WTC11 (cell line): ENCODE measurements around the gene CABP2. TPM values are rescaled to one million over a fixed set of nuclear protein-coding genes. Genes with fewer than 3 reads are reported as not detected.

ENCODE experiments used
- AFF4 ChIP-seq: sonication (generic); formaldehyde crosslinking; IDR thresholded peaks from 2 replicates; pipeline ENCODE4 v1.8.1; 2023; ENCODE audit warnings: mild to moderate bottlenecking, missing genetic modification reagents, borderline replicate concordance
- ATF2 ChIP-seq: sonication (generic); formaldehyde crosslinking; IDR thresholded peaks from 2 replicates; pipeline ENCODE4 v1.8.1; 2022; ENCODE audit warnings: low read depth, missing genetic modification reagents, borderline replicate concordance
- CREB1 ChIP-seq: sonication (generic); formaldehyde crosslinking; IDR thresholded peaks from 2 replicates; pipeline ENCODE4 v1.8.0; 2023; ENCODE audit warnings: mild to moderate bottlenecking, missing genetic modification reagents
- CREM ChIP-seq: sonication (generic); formaldehyde crosslinking; IDR thresholded peaks from 2 replicates; pipeline ENCODE4 v1.8.1; 2022; ENCODE audit warnings: mild to moderate bottlenecking, missing genetic modification reagents, moderate library complexity
- E2F5 ChIP-seq: sonication (generic); formaldehyde crosslinking; IDR thresholded peaks from 2 replicates; pipeline ENCODE4 v1.8.1; 2022; ENCODE audit warnings: mild to moderate bottlenecking, moderate library complexity, missing genetic modification reagents
- FOXP4 ChIP-seq: sonication (generic); formaldehyde crosslinking; IDR thresholded peaks from 2 replicates; pipeline ENCODE4 v1.8.0; 2022; ENCODE audit warnings: mild to moderate bottlenecking, missing genetic modification reagents
- GABPB1 ChIP-seq: sonication (generic); formaldehyde crosslinking; IDR thresholded peaks from 2 replicates; pipeline ENCODE4 v1.8.1; 2023; ENCODE audit warnings: mild to moderate bottlenecking, missing genetic modification reagents
- GTF2I ChIP-seq: fragments of 250-450 bp; sonication (Bioruptor Pico); conservative IDR thresholded peaks from 2 replicates; pipeline ENCODE4 v1.4.0; 2021; ENCODE audit warnings: mild to moderate bottlenecking
- HMGA2 ChIP-seq: fragments of 250-450 bp; sonication (Bioruptor Pico); IDR thresholded peaks from 2 replicates; pipeline ENCODE4 v1.4.0; 2021; ENCODE audit warnings: mild to moderate bottlenecking, moderate library complexity
- IRF1 ChIP-seq: sonication (generic); formaldehyde crosslinking; IDR thresholded peaks from 2 replicates; pipeline ENCODE4 v1.8.0; 2023; ENCODE audit warnings: missing genetic modification reagents
- JAZF1 ChIP-seq: fragments of 250-450 bp; sonication (Bioruptor Pico); IDR thresholded peaks from 2 replicates; pipeline ENCODE4 v1.9.0; 2021; ENCODE audit warnings: moderate library complexity, mild to moderate bottlenecking, inconsistent platforms
- MLX ChIP-seq: sonication (generic); formaldehyde crosslinking; IDR thresholded peaks from 2 replicates; pipeline ENCODE4 v1.8.1; 2023; ENCODE audit warnings: mild to moderate bottlenecking, missing genetic modification reagents, moderate library complexity
- NFATC4 ChIP-seq: fragments of 250-450 bp; sonication (Bioruptor Pico); IDR thresholded peaks from 2 replicates; pipeline ENCODE4 v1.9.0; 2021; ENCODE audit warnings: mild to moderate bottlenecking
- NR2C2 ChIP-seq: sonication (generic); formaldehyde crosslinking; IDR thresholded peaks from 2 replicates; pipeline ENCODE4 v1.8.0; 2022; ENCODE audit warnings: mild to moderate bottlenecking, missing genetic modification reagents
- NR3C1 ChIP-seq: sonication (generic); formaldehyde crosslinking; conservative IDR thresholded peaks from 2 replicates; pipeline ENCODE4 v1.8.1; 2023; ENCODE audit warnings: low read depth, mild to moderate bottlenecking, missing genetic modification reagents
- PREB ChIP-seq: sonication (generic); formaldehyde crosslinking; IDR thresholded peaks from 2 replicates; pipeline ENCODE4 v1.8.1; 2022; ENCODE audit warnings: mild to moderate bottlenecking, missing genetic modification reagents, moderate library complexity, borderline replicate concordance
- SP1 ChIP-seq: sonication (generic); formaldehyde crosslinking; conservative IDR thresholded peaks from 2 replicates; pipeline ENCODE4 v1.8.1; 2022; ENCODE audit warnings: missing genetic modification reagents
- USF2 ChIP-seq: sonication (generic); formaldehyde crosslinking; IDR thresholded peaks from 2 replicates; pipeline ENCODE4 v1.8.1; 2023; ENCODE audit warnings: mild to moderate bottlenecking, missing genetic modification reagents, moderate library complexity
- ZBTB21 ChIP-seq: sonication (generic); formaldehyde crosslinking; IDR thresholded peaks from 2 replicates; pipeline ENCODE4 v1.8.1; 2023; ENCODE audit warnings: mild to moderate bottlenecking, missing genetic modification reagents, borderline replicate concordance
- ZNF219 ChIP-seq: sonication (generic); formaldehyde crosslinking; IDR thresholded peaks from 2 replicates; pipeline ENCODE4 v1.8.0; 2023; ENCODE audit warnings: missing genetic modification reagents, mild to moderate bottlenecking, borderline replicate concordance
- ZNF232 ChIP-seq: sonication (generic); formaldehyde crosslinking; IDR thresholded peaks from 2 replicates; pipeline ENCODE4 v1.8.0; 2022; ENCODE audit warnings: mild to moderate bottlenecking, missing genetic modification reagents
- ZNF263 ChIP-seq: sonication (generic); formaldehyde crosslinking; IDR thresholded peaks from 2 replicates; pipeline ENCODE4 v1.8.1; 2022; ENCODE audit warnings: low read depth, mild to moderate bottlenecking, moderate library complexity, missing genetic modification reagents
- ZNF423 ChIP-seq: fragments of 250-450 bp; sonication (Bioruptor Pico); IDR thresholded peaks from 2 replicates; pipeline ENCODE4 v2.1.2; 2022; ENCODE audit warnings: mild to moderate bottlenecking, moderate library complexity
- ZNF671 ChIP-seq: fragments of 250-450 bp; sonication (Bioruptor Pico); IDR thresholded peaks from 2 replicates; pipeline ENCODE4 v1.8.0; 2021; ENCODE audit warnings: mild to moderate bottlenecking
- ZSCAN18 ChIP-seq: fragments of 250-450 bp; sonication (Bioruptor Pico); IDR thresholded peaks from 2 replicates; pipeline ENCODE4 v2.1.2; 2022; ENCODE audit warnings: mild to moderate bottlenecking, moderate library complexity
- total RNA-seq: library from RNA; stranded (reverse); gene quantifications from 3 replicates; pipeline ENCODE4 v1.2.3, GENCODE V29; 2021

Gene CABP2
- total RNA-seq, 1 experiment from 2014 or later = not detected

GRCh38 chr11:67482827-67483798 lies 40.1 kb downstream of the CABP2 start, which contains the start of gene AIP (continued):
- TF ChIP-seq MLX (peak; percentile 94; the same call in 1 of the 2 replicates), HMGA2 (CRISPR knock-in tag) (no peak), ZBTB21 (CRISPR knock-in tag) (peak; percentile 92; the same call in 1 of the 2 replicates), FOXP4 (CRISPR knock-in tag) (peak; percentile 99), GABPB1 (CRISPR knock-in tag) (0 out of 2 replicates have a peak, but pooled peaks have one; percentile 60), PREB (CRISPR knock-in tag) (no peak; the same call in 1 of the 2 replicates), ZNF219 (CRISPR knock-in tag) (peak; percentile 94), CREM (CRISPR knock-in tag) (peak; percentile 88; the same call in 1 of the 2 replicates), ZNF423 (CRISPR knock-in tag) (no peak), USF2 (no peak; the same call in 1 of the 2 replicates), ATF2 (CRISPR knock-in tag) (peak; percentile 85; the same call in 1 of the 2 replicates), GTF2I (CRISPR knock-in tag) (no peak), ZNF232 (CRISPR knock-in tag) (peak; percentile 99), SP1 (CRISPR knock-in tag) (peak; percentile 79), JAZF1 (CRISPR knock-in tag) (no peak), AFF4 (CRISPR knock-in tag) (peak; percentile 98), ZSCAN18 (CRISPR knock-in tag) (no peak), E2F5 (CRISPR knock-in tag) (peak; percentile 96), ZNF263 (CRISPR knock-in tag) (peak; percentile 72), NR3C1 (CRISPR knock-in tag) (no peak), NR2C2 (CRISPR knock-in tag) (peak; percentile 81), CREB1 (CRISPR knock-in tag) (peak; percentile 98), ZNF671 (CRISPR knock-in tag) (no peak), IRF1 (CRISPR knock-in tag) (peak; percentile 98), NFATC4 (CRISPR knock-in tag) (no peak)
